Left forelimb (tissue), 1 donor: ENCODE measurements around the gene INPP5J.
"Not testable (repeated sequence)": the region's sequence is repeated elsewhere in the genome, so short reads cannot be mapped to it uniquely, and the experiment has no call there.

Experiments used
- DNase-seq: peaks from one replicate; pipeline ENCODE4 v3.0.0-alpha.2; 2018; ENCODE audit warnings: low spot score

The INPP5J gene

GRCh38 chr22:31122532-31123291 is at the start of gene INPP5J:
TSS of gene INPP5J (plus strand) at chr22:31122966. CDS start at chr22:31123015, 49 bp downstream.
- DNase-seq, result no peak

- DNase-seq, result not testable (repeated sequence)
Observed at GRCh38 chr22:31073125-31073524, 49.6 kb upstream of the INPP5J start.

GRCh38 chr22:31073545-31074145 is 49.1 kb upstream of the INPP5J start:
- DNase-seq, result not testable (repeated sequence)

GRCh38 chr22:31075961-31076360 is 46.8 kb upstream of the INPP5J start:
- DNase-seq, result peak; percentile 91

GRCh38 chr22:31077681-31078080 is 45.1 kb upstream of the INPP5J start:
- DNase-seq, result no peak

- not testable (repeated sequence) for DNase-seq
Observed at GRCh38 chr22:31078389-31078788, 44.4 kb upstream of the INPP5J start.

GRCh38 chr22:31079095-31079642 is 43.6 kb upstream of the INPP5J start:
- DNase-seq, result no peak

GRCh38 chr22:31080164-31080847 is 42.5 kb upstream of the INPP5J start:
- no peak for DNase-seq

GRCh38 chr22:31080848-31081649 is 41.7 kb upstream of the INPP5J start, which contains the start of gene SMTN:
TSS of gene SMTN (plus strand) at chr22:31081318. CDS start at chr22:31083259, 1,941 bp downstream.
- DNase-seq, result peak; percentile 96

- DNase-seq, result no peak
Observed at GRCh38 chr22:31081963-31082605, 40.7 kb upstream of the INPP5J start.

- no peak for DNase-seq
Observed at GRCh38 chr22:31082606-31083376, 40.0 kb upstream of the INPP5J start.

GRCh38 chr22:31083377-31083768 is 39.4 kb upstream of the INPP5J start:
- no peak for DNase-seq

GRCh38 chr22:31083923-31084810 is 38.6 kb upstream of the INPP5J start:
- DNase-seq, result no peak

- peak; percentile 89 for DNase-seq
Observed at GRCh38 chr22:31084811-31085492, 37.8 kb upstream of the INPP5J start.

GRCh38 chr22:31085493-31085824 is 37.3 kb upstream of the INPP5J start:
- no peak for DNase-seq

- DNase-seq, result no peak
Observed at GRCh38 chr22:31085928-31086327, 36.8 kb upstream of the INPP5J start.

- peak; percentile 36 for DNase-seq
Observed at GRCh38 chr22:31086703-31087330, 35.9 kb upstream of the INPP5J start.

GRCh38 chr22:31087744-31088215 is 35.0 kb upstream of the INPP5J start:
- DNase-seq, result peak; percentile 58
